ENCODE data around the gene CLDN16.

The CLDN16 gene

DNA sequence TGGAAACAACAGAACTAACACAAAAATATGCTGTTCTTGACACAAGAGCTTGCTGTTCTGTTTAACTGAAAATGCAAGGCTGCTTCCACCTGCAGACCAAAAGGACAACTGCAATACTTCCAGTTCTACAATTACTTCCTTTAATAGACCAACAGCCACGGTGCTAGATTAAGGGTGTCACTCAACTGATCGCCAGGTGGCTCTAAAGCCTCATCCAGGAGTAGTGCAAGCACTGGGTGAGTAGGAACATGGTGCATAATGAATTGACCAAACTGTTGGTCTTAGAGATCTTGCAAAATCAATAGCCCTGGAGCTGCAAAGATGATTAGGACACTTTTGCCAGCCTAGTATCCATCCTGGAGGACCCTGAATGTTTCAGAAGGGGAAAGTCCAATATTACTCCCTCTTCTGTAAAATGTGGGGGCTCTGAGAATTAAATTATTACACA lies 3.6 kb upstream of the CLDN16 start:
- Histone ChIP-seq H3K27ac (ENCODE audit: low read depth, low read length) (no peak overlapping the region), H3K9me3 (ENCODE audit: control insufficient read depth, insufficient read depth, low read length) (no peaks in the 10 kb centered on the region), H4K20me1 (ENCODE audit: control insufficient read depth, insufficient read depth, low read depth, low read length) (no peaks in the 10 kb centered on the region), H3K4me2 (ENCODE audit: low read length) (no peak overlapping the region), H3K9me2 (replicated peaks; ENCODE audit: control insufficient read depth, low read length) (no peaks in the 10 kb centered on the region), H3K79me2 (ENCODE audit: control insufficient read depth, low read length) (no peaks in the 10 kb centered on the region), H3K4me3 (ENCODE audit: low read length) (no peak overlapping the region), H3K4me1 (ENCODE audit: control insufficient read depth, low read length) (no peaks in the 10 kb centered on the region), H3K27me3 (ENCODE audit: control insufficient read depth, low read length) (no peaks in the 10 kb centered on the region), H3F3A (ENCODE audit: control insufficient read depth, insufficient read depth) (no peaks in the 10 kb centered on the region), H3K36me3 (ENCODE audit: control insufficient read depth, low read length) (no peaks in the 10 kb centered on the region)
- no peak for TF ChIP-seq EZH2phosphoT487 (IDR thresholded peaks at IDR 0.05; ENCODE audit: borderline replicate concordance, low read length)
- TF ChIP-seq, protein P1, sequence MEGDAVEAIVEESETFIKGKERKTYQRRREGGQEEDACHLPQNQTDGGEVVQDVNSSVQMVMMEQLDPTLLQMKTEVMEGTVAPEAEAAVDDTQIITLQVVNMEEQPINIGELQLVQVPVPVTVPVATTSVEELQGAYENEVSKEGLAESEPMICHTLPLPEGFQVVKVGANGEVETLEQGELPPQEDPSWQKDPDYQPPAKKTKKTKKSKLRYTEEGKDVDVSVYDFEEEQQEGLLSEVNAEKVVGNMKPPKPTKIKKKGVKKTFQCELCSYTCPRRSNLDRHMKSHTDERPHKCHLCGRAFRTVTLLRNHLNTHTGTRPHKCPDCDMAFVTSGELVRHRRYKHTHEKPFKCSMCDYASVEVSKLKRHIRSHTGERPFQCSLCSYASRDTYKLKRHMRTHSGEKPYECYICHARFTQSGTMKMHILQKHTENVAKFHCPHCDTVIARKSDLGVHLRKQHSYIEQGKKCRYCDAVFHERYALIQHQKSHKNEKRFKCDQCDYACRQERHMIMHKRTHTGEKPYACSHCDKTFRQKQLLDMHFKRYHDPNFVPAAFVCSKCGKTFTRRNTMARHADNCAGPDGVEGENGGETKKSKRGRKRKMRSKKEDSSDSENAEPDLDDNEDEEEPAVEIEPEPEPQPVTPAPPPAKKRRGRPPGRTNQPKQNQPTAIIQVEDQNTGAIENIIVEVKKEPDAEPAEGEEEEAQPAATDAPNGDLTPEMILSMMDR (IDR thresholded peaks at IDR 0.05; ENCODE audit: low read depth, low read length, poor library complexity, severe bottlenecking), result peak; percentile 45

- Histone ChIP-seq H3K4me1 (ENCODE audit: control insufficient read depth, low read length) (no peaks in the 10 kb centered on the region), H3K4me3 (ENCODE audit: low read length) (no peak overlapping the region), H3K9me3 (ENCODE audit: control insufficient read depth, insufficient read depth, low read length) (no peaks in the 10 kb centered on the region), H3K4me2 (ENCODE audit: low read length) (no peak overlapping the region), H3K27me3 (ENCODE audit: control insufficient read depth, low read length) (no peaks in the 10 kb centered on the region), H3K36me3 (ENCODE audit: control insufficient read depth, low read length) (no peaks in the 10 kb centered on the region), H3F3A (ENCODE audit: control insufficient read depth, insufficient read depth) (no peaks in the 10 kb centered on the region), H4K20me1 (ENCODE audit: control insufficient read depth, insufficient read depth, low read depth, low read length) (no peaks in the 10 kb centered on the region), H3K9me2 (replicated peaks; ENCODE audit: control insufficient read depth, low read length) (no peaks in the 10 kb centered on the region), H3K79me2 (ENCODE audit: control insufficient read depth, low read length) (no peaks in the 10 kb centered on the region), H3K27ac (ENCODE audit: low read depth, low read length) (no peak overlapping the region)
- TF ChIP-seq EZH2phosphoT487 (IDR thresholded peaks at IDR 0.05; ENCODE audit: borderline replicate concordance, low read length), result no peak
- TF ChIP-seq, protein P1 (IDR thresholded peaks at IDR 0.05; ENCODE audit: low read depth, low read length, poor library complexity, severe bottlenecking), result no peak
Observed at GRCh38 chr3:190385731-190386688, 2.0 kb upstream of the CLDN16 start.

- Histone ChIP-seq H3K79me2 (ENCODE audit: control insufficient read depth, low read length) (no peaks in the 10 kb centered on the region), H3K36me3 (ENCODE audit: control insufficient read depth, low read length) (no peaks in the 10 kb centered on the region), H3K4me3 (ENCODE audit: low read length) (no peak overlapping the region), H4K20me1 (ENCODE audit: control insufficient read depth, insufficient read depth, low read depth, low read length) (no peaks in the 10 kb centered on the region), H3K27ac (ENCODE audit: low read depth, low read length) (no peak overlapping the region), H3K4me2 (ENCODE audit: low read length) (no peak overlapping the region), H3K4me1 (ENCODE audit: control insufficient read depth, low read length) (no peaks in the 10 kb centered on the region), H3K9me2 (replicated peaks; ENCODE audit: control insufficient read depth, low read length) (no peaks in the 10 kb centered on the region), H3K9me3 (ENCODE audit: control insufficient read depth, insufficient read depth, low read length) (no peaks in the 10 kb centered on the region), H3K27me3 (ENCODE audit: control insufficient read depth, low read length) (no peaks in the 10 kb centered on the region), H3F3A (ENCODE audit: control insufficient read depth, insufficient read depth) (no peaks in the 10 kb centered on the region)
- TF ChIP-seq, protein P1 (IDR thresholded peaks at IDR 0.05; ENCODE audit: low read depth, low read length, poor library complexity, severe bottlenecking), result no peak
- no peak for TF ChIP-seq EZH2phosphoT487 (IDR thresholded peaks at IDR 0.05; ENCODE audit: borderline replicate concordance, low read length)
Observed at GRCh38 chr3:190388703-190389102, 740 bp downstream of the CLDN16 start.
